ENCODE measurements around the gene KRT81.

Gene KRT81

GRCh38 chr12:52238916-52239646 is 52.3 kb downstream of the KRT81 start:
- no peak for DNase-seq

- no peak for DNase-seq
Observed at GRCh38 chr12:52238207-52238840, 53.0 kb downstream of the KRT81 start.

GRCh38 chr12:52236386-52237050 is 54.8 kb downstream of the KRT81 start:
- DNase-seq, result no peak

Measured in stimulated activated CD8-positive, alpha-beta memory T cell treated with anti-CD3 and anti-CD28 coated beads, Interleukin-4, amount 100 ng/mL, for 48 hours (primary cell).